RPMI8226 (cell line): ENCODE results near the gene GKN1.
"Not testable (repeated sequence)": the region's sequence is repeated elsewhere in the genome, so short reads cannot be mapped to it uniquely, and the experiment has no call there.

Source experiments
- DNase-seq: peaks from one replicate; pipeline ENCODE4 v3.0.0-alpha.2; 2015

GKN1 gene

DNA sequence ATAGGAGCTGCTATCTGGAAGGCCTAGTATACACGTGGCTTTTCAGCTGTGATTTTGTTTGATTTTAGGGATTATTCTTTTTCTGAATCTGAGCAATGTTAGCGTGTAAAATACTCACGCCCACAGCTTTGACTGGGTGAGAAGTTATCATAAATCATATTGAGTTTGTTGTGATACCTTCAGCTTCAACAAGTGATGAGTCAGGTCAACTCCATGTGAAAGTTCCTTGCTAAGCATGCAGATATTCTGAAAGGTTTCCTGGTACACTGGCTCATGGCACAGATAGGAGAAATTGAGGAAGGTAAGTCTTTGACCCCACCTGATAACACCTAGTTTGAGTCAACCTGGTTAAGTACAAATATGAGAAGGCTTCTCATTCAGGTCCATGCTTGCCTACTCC is at the start of gene GKN1:
Gene GKN1 (plus strand): TSS at position 386 of the 400 bp plus-strand sequence. CDS start 42 bp downstream, outside the sequence.
- no peak for DNase-seq

DNA sequence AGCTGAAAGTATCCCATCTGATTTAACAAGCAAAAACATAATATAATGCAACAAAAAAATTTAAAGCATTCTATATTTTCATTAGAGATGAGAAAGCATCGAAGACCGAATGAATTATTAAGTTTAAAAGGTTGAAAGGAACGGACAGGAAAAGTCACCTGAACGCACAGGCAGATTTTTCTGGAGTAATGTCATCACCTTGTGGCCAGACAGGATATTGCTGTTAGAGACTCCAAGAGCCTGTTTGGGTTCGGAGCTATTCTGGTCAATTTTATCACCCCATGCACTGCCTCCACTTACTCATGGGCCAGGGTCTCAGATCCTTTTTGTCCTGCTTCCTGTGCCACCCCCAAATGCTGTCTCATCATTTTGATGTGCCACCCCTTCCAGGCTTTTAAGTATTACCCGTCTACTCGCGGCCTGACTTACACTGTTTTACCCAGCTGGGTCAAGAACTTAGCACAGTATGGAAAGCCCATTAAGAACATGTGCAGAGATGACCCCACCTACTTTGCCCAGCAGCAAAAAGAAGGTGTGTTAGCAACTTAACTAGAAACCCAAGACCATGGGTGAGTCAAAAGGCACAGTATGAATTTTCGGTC is 49.0 kb upstream of the GKN1 start:
- peak; percentile 68 for DNase-seq

GRCh38 chr2:68926796-68927195 is 47.6 kb upstream of the GKN1 start:
- DNase-seq: no peak

GRCh38 chr2:68931149-68931711 is 43.2 kb upstream of the GKN1 start:
- DNase-seq: no peak

- no peak for DNase-seq
Measured at GRCh38 chr2:68931799-68932198, 42.6 kb upstream of the GKN1 start.

GRCh38 chr2:68932402-68932801 is 42.0 kb upstream of the GKN1 start:
- no peak for DNase-seq

DNA sequence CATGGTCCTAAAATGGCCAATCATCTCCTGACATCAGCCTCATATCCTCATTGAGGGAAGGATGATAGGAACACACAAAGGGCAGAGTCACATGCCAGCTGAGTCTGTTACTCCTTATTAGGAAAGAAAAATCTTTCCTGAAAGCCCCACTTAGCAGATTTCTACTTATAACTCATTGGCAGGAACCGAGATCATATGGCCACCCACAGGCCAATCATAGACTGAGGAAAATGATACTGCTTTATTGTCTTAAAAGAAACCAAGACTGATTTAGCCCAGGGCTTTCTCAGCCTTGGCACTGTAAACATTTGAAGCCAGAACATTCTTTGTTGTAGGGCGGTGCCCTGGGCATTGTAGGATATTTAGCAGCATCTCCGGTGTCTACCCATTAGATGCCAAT is 40.4 kb upstream of the GKN1 start:
- no peak for DNase-seq

DNA sequence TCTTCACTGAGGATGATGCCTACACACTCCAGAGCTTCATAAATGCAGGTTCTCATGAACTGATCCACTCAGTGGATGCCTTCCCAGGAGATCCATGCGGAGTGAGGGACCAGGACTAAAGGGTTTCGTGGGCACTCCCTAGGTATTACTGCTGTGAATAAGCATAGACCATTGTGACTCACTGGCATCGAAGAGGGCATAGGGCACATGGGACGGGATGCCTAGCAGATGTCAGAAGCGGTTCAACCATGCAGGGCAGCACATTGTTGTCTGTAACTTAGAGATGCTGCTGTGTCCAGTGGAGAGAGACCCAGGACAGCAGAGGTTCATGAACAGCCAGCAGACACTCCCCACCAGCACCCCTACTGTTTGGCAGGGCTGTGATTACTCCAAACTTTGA is 39.0 kb upstream of the GKN1 start:
- no peak for DNase-seq

DNA sequence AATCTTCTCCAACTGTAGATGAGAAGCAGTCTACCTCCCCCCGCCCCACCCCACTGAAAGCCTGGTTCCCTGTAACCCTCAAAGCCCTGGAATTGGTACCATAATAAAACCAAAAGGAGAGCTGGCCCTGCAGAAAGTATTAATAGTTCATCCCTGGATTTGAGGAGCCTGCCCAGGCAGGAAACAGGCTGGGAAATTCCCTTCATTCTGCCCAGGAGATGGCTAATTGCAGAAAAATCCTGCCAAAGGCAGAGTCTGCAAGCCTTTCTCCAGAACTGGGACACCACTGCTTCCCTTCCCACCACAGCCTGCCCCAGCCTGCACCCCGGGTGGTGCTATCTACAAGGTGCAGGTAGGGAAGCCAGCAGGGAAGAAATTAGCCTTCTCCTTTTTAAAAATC is 38.0 kb upstream of the GKN1 start:
- no peak for DNase-seq

GRCh38 chr2:68936889-68937288 is 37.5 kb upstream of the GKN1 start:
- DNase-seq: no peak

DNA sequence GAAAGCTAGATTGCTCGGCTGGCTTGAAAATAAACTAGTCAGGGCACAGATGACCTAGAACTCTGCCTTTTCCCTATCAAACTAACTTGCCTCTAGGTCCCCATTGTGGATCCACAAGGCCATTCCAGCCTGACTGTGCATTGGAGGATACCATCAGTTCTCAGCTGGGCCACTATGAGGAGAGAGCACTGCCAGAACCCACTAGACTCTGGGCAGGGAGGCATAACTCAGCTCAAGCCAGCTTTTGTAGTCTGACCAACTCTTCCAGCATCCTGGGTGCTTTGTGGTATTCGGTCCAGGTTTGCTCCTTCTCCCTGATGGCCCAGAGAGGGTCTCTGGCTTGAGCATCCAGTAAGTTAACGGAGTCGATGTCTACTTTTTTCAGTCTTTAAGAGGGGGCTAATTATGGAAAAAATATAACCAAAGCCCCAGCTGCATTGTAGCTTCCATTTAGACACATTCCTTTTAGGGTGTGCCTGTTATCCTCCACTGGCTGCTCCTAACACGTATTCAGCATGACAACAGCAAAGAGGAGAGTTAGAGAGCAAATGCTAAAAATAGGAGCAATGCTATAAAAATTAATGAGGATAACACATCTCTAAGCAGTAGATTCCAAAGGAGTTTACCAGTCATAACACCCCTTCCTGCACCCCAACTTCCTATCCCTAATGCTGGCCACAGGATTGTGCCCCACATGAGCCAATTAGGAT is 36.9 kb upstream of the GKN1 start:
- no peak for DNase-seq

- DNase-seq: no peak
Measured at GRCh38 chr2:68938938-68939337, 35.5 kb upstream of the GKN1 start.

DNA sequence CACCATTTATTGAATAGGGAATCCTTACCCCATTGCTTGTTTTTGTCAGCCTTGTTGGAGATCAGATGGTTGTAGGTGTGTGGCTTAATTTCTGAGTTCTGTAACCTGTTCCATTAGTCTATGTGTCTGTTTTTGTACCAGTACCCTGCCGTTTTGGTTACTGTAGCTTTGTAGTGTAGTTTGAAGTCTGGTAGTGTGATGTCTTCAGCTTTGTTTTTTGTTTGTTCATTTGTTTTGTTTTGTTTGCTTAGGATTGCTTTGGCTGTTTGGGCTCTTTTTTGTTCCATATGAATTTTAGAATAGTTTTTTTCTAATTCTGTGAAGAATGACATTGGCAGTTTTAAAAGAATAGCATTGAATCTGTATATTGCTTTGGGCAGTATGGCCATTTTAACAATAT is 34.5 kb upstream of the GKN1 start:
- no peak for DNase-seq

DNA sequence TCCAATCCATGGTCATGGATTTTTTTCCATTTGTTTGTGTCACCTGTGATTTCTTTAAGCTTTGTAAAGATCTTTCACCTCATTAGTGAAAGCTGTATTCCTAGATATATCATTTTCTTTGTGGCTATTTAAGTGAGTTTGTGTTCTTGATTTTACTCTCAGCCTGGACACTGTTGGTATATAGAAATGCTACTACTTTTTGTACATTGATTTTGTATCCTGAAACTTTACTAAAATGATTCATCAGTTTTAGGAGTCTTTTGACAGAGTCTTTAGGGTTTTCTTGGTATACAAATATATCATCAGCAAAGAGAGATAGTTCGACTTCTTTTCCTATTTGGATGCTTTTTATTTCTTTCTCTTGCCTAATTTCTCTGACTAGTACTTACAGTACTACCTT is 34.1 kb upstream of the GKN1 start:
- no peak for DNase-seq

GRCh38 chr2:68942827-68943226 is 31.6 kb upstream of the GKN1 start:
- no peak for DNase-seq

GRCh38 chr2:68943581-68944568 is 30.6 kb upstream of the GKN1 start:
- peak; percentile 53 for DNase-seq

DNA sequence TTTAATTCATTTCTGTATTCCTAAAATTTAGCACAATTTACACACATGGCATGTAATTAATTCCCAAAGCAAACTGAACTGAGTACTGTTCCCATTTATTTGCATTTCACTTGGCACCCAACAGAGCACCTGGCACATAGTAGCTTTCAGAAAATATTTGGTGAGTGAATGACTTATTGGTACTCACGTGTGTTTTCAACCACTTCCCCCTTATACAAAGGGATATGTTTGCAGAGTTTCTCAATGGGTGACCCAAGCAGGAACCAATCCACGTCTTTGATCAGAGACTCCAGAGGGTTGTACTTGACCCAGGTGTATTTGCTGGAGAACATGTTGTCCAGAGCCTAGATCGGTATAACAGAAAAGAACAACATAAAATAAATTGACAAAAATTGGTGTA is 28.3 kb upstream of the GKN1 start:
- no peak for DNase-seq

DNA sequence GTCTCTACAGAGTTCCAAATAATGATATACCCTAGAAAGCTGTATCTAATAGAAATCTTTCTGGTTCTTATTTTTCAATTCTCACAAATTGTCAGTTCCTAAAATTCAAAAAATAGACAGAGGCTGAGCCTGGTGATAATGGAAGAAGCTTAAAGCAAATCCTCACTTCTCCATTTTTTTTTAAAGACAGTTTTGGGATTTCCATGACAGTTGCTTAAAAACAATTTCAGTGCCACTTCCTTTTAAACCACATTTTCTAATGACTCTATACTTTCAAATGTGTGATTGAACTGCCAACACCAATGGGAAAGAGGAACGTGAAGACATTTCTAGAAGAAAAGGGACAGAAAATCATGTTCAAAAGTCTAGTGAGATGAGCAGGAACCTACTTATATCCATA is 25.7 kb upstream of the GKN1 start:
- no peak for DNase-seq

DNA sequence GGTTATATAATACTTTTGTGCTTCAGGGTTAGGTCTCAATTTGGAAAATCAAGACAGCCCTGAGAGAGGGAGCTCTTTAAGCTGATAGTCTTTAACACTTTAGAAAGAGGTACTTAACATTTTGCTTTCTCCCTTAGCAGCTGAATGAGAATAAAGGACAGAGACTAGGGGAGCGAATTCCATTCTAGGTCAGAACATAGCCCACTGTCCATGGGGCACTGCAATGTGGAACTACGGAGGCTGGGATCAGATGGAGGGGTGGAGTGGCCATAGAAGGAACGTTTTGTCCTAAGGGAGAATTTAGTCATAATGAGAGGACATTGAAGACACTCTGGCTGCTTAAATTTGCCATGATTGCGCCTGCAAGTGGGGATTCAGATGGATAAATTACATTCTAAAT is 22.5 kb upstream of the GKN1 start:
- DNase-seq: no peak

DNA sequence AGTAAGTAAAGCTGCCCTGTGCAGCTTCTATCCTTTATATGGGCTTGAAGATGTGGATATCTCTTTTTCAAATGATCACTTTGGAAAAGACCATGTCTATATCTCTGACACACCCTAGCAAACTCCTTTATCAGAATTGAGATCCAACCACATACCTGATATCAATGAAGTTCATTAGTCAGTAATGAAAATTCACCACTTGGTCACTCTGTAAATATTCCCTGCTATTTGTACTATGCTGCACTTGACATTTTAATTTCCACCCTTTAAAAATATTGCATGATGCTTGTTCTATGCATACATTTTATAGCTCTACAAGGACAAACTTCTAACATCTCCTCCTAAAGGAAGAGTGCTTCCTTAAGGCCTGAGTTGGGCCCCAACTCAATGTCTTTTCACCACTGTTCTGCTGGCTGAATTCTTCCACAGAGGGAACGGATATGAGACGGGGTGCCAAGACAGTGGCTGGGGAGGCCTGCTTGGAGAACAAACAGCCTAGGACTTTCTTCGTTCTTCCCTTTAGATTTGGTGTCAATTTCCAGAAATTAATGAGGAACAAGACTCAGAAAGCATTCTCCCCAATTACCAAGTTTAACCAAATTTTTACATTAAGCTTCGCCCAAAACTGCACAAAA is 21.4 kb upstream of the GKN1 start, which contains the start of gene GKN2:
Gene GKN2 (minus strand): TSS at position 7 of the 635 bp plus-strand sequence. CDS start 32 bp downstream, outside the sequence.
- no peak for DNase-seq

DNA sequence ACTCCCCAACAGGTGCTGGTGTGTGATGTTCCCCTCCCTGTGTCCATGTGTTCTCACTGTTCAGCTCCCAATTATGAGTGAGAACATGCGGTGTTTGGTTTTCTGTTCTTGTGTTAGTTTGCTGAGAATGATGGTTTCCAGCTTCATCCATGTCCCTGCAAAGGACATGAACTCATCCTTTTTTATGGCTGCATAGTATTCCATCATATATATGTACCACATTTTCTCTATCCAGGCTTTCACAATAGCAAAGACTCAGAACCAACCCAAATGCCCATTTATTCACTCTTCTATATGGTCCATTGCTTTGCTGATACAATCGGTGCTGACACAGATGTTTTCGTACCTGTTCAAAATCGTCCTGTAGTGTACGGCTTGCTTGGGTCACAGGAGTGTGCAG is 19.0 kb upstream of the GKN1 start:
- not testable (repeated sequence) for DNase-seq

DNA sequence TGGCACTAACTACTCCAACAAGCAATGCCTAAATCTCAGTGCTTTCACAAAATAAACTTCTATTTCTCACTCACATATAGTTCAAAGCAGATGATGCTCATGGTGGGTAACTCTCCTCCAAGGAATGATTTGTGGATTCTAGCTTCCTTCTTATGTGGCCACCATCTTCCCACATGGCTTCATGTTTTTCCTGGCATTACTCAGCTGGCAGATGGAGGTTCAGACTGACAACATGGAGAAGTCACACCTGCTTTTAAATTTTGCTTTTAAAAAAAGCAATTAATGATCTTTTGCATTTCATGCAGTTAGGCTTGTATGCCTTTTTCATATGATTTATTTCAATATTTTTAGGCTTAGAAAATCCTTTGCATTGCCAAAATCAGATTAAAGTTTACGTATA is 15.4 kb upstream of the GKN1 start:
- no peak for DNase-seq

DNA sequence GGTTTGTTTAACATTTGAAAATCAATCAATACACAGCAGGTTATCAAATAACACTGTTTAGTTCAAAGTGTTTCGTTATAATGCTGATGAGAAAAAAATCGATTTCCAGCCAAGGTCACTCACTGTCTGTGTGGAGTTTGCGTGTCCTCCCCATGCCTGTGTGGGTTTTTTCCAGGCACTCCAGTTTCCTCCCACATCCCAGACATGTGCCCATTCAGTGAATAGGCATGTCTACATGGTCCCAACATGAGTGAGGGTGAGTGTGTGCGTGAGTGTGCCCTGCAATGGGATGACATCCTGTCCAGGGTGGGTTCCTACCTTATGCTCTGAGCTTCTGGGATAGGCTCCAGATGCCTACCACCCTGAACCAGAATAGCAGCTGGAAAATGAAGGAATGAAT is 13.1 kb upstream of the GKN1 start:
- DNase-seq: no peak
